AG10803 (cell line): Measurements from ENCODE around the gene SAMD3.
A peak's percentile ranks its signal among the peaks of the same experiment; 100 is the strongest.
"Not testable (repeated sequence)": the region's sequence is repeated elsewhere in the genome, so short reads cannot be mapped to it uniquely, and the experiment has no call there.

Experiments used
- DNase-seq: peaks from one replicate; pipeline ENCODE4 v3.0.0; 2010; ENCODE audit warnings: low read depth
- H3K4me3 ChIP-seq: 2 replicates; pipeline ENCODE4 v1.5.1; 2011; ENCODE audit warnings: mild to moderate bottlenecking, low read length, control low read depth
- TF ChIP-seq, protein P1 (sequence below): conservative IDR thresholded peaks from 2 replicates; pipeline ENCODE4 v1.5.1; 2011; ENCODE audit warnings: mild to moderate bottlenecking, low read length, control low read depth, inconsistent platforms

The SAMD3 gene

DNA sequence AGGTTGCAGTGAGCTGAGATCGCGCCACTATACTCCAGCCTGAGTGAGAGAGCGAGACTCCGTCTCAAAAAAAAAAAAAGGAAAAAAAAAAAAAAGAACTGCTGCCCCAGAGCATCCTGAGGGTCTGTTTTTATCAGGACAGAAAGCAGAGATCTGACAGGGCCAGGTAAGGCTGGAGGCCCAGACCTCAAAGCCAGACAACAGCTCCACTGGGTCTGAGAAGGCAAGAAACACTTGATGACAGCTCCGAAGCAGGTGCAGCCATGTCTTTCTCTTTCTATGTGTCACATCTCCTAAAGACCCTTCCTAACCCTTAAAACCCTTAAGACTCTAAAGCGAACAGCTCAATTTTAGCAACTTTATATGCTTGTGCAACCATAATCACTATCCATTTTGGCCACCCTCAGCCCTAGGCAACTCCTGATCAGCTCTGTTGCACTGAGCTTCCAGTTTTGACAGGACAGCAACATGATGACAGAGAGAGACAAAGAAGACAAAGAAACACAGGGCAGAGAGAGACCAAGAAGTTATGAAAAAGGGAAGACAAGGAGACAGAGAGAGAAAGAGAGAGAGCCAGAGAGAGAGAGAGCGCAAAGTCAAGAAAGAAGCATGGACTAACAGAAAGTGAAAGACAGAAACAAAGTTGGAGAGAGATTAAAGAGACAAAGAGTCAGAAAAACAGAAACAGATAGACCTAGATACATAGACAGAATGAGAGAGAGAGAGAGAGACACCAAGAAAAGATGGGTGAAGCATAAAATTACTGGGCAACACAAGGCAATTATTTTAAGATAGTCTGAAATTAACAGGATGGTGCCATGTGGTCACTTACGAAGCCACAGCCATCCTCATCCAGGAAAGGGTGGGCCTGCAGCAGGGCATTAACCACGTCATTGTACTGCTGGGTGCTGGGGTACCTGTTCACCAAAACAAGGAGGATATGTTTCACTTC, 39.2 kb downstream of the SAMD3 start:
- no peak for DNase-seq
- no peak overlapping the region for H3K4me3 ChIP-seq
- TF ChIP-seq, protein P1, sequence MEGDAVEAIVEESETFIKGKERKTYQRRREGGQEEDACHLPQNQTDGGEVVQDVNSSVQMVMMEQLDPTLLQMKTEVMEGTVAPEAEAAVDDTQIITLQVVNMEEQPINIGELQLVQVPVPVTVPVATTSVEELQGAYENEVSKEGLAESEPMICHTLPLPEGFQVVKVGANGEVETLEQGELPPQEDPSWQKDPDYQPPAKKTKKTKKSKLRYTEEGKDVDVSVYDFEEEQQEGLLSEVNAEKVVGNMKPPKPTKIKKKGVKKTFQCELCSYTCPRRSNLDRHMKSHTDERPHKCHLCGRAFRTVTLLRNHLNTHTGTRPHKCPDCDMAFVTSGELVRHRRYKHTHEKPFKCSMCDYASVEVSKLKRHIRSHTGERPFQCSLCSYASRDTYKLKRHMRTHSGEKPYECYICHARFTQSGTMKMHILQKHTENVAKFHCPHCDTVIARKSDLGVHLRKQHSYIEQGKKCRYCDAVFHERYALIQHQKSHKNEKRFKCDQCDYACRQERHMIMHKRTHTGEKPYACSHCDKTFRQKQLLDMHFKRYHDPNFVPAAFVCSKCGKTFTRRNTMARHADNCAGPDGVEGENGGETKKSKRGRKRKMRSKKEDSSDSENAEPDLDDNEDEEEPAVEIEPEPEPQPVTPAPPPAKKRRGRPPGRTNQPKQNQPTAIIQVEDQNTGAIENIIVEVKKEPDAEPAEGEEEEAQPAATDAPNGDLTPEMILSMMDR, result no peak

GRCh38 chr6:130182466-130182865, 40.3 kb downstream of the SAMD3 start:
- no peak for DNase-seq
- H3K4me3 ChIP-seq, result no peak overlapping the region
- TF ChIP-seq, protein P1, result no peak

DNA sequence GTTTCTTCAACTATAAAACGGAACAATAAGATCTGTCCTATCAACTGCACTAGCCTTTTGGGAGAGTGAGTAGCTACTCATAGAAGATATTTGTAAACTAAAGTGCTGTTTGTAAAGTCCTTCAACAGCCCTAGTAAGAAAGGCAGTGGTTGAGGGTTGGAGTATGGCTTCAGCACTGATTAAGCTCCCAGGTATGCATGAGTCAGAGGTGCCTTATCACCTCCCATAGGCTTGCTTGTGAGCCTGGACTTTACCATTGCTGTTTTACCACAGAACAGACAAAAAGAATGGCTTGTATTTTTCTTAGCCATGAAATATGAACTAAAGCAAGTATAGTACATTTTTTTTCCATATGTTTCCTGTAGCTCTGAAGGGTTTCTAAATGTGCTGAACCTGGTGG, 44.1 kb downstream of the SAMD3 start:
- DNase-seq, result peak; percentile 81
- H3K4me3 ChIP-seq, result no peak overlapping the region
- TF ChIP-seq, protein P1, result no peak

GRCh38 chr6:130176378-130176777, 46.4 kb downstream of the SAMD3 start:
- TF ChIP-seq, protein P1, result no peak
- no peak for DNase-seq
- H3K4me3 ChIP-seq, result no peak overlapping the region

DNA sequence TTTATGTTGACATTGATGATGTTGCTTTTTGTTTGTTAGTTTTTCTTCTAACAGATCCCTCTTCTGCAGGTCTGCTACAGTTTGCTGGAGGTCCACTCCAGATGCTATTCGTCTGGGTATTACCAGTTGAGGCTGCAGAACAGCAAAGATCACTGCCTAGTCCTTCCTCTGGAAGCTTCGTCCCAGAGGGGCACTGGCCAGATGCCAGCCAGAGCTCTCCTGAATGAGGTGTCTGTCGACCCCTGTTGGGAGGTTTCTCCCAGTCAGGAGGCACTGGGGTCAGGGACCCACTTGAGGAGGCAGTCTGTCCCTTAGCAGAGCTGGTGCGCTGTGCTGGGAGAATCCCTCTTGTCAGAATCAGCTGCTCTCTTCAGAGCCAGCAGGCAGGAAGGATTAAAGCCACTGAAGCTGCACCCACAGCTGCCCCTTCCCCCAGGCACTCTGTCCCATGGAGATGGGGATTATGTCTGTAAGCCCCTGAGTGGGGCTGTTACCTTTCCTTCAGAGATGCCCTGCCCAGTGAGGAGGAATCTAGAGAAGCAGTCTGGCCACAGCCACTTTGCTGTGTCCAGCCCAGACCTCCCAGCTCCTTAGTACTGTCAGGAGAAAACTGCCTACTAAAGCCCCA, 49.3 kb downstream of the SAMD3 start:
- not testable (repeated sequence) for H3K4me3 ChIP-seq, DNase-seq

DNA sequence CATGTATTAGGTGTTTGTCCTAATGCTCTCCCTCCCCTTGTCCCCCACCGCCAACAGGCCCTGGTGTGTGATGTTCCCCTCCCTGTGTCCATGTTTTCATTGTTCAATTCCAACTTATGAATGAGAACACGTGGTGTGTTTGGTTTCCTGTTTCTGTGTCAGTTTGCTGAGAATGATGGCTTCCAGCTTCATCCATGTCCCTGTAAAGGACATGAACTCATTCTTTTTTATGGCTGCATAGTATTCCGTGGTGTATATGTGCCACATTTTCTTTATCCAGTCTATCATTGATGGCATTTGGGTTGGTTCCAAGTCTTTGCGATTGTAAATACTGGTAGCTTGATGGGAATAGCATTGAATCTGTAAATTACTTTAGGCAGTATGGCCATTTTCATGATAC, 52.6 kb downstream of the SAMD3 start:
- DNase-seq, result not testable (repeated sequence)

GRCh38 chr6:130167655-130168054, 55.1 kb downstream of the SAMD3 start:
- no peak overlapping the region for H3K4me3 ChIP-seq
- TF ChIP-seq, protein P1, result no peak
- DNase-seq, result peak; percentile 58

More for the DNA sequence above, 52.6 kb downstream of the SAMD3 start:
- not testable (repeated sequence) for H3K4me3 ChIP-seq

- DNase-seq, result no peak
- TF ChIP-seq, protein P1, result no peak
- H3K4me3 ChIP-seq, result no peak overlapping the region
These were observed 58.5 kb downstream of the SAMD3 start for GRCh38 chr6:130164251-130164650.
